ENCODE data around the gene B4GALT2.

- peak in 2 of 3 experiments; percentile 50 to 77; a peak in 5 of 6 replicates for TF ChIP-seq CTCF (IDR thresholded peaks at IDR 0.05 in 2 of 3, conservative IDR thresholded peaks at IDR 0.05 in 1 of 3; ENCODE audit: insufficient read depth in 2 of 3, low read depth in 1 of 3, low read length in 3 of 3)
- TF ChIP-seq ARID2 (IDR thresholded peaks at IDR 0.05), result no peak
- TF ChIP-seq ZNF274 (IDR thresholded peaks at IDR 0.05; ENCODE audit: borderline replicate concordance, low read depth, low read length), result peak; percentile 21; the same call in 1 of the 2 replicates
- no peak for TF ChIP-seq USF2 (CRISPR knock-in tag; IDR thresholded peaks at IDR 0.05)
- peak; percentile 7 to 31; a peak in 1 of 4 replicates for TF ChIP-seq RAD21 (CRISPR knock-in tag; conservative IDR thresholded peaks at IDR 0.05 in 1 of 2, IDR thresholded peaks at IDR 0.05 in 1 of 2)
- no peak for TF ChIP-seq HNRNPUL1 (IDR thresholded peaks at IDR 0.05; ENCODE audit: low read length)
- peak in 1 of 2 experiments; percentile 9; a peak in 3 of 4 replicates for TF ChIP-seq NRF1 (conservative IDR thresholded peaks at IDR 0.05 in 1 of 2, IDR thresholded peaks at IDR 0.05 in 1 of 2)
- no peak for TF ChIP-seq YY1 (IDR thresholded peaks at IDR 0.05; ENCODE audit: borderline replicate concordance in 1 of 3, control insufficient read depth in 1 of 3, extremely low read depth in 1 of 3, insufficient read depth in 3 of 3, insufficient read length in 1 of 3, insufficient replicate concordance in 2 of 3, low read depth in 1 of 3, low read length in 2 of 3)
- no peak for TF ChIP-seq ZNF449 (CRISPR knock-in tag; IDR thresholded peaks at IDR 0.05)
- TF ChIP-seq SNAPC5 (CRISPR knock-in tag; IDR thresholded peaks at IDR 0.05), result no peak
- no peak for TF ChIP-seq SMAD3 (CRISPR knock-in tag; conservative IDR thresholded peaks at IDR 0.05)
These were observed 51.7 kb downstream of the B4GALT2 start for GRCh38 chr1:44030605-44031251.

All from K562 (cell line).